Measurements from ENCODE around the gene PPP1CA.

Gene PPP1CA

DNA sequence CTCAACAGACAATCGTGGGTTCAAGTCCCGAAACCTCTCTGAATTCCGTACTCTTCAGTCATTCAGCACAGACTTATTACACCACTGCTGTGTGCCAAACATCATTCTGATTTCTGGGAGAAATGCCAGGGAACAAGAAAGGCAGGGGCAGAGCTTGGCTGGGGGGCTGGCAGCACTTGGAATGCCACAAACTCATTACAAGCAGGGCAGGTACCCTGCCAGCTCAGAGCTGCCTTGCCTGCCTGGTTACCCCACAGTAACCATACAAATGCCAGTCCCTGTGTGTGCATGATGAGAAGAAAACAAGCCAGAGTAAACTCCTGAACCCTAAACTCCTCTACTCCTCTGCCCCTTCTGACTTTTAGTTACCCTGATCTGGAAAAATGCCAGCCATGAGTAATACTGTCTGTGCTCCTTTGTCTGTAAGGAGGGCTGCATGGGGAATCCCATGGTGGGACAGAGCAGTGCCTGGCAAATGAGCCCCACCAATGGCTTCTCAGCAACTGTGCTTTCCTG lies 16.7 kb downstream of the PPP1CA start:
- Histone ChIP-seq H3K9me3 (ENCODE audit: low read length) (no peaks in the 10 kb centered on the region), H3K27me3 (ENCODE audit: control insufficient read depth in 1 of 2, insufficient read depth in 2 of 2, low read length in 2 of 2) (no peaks in the 10 kb centered on the region), H3K4me3 (ENCODE audit: low read depth in 1 of 2, low read length in 2 of 2) (no peak overlapping the region), H3K36me3 (ENCODE audit: insufficient read depth, low read length) (no peaks in the 10 kb centered on the region), H3K27ac (ENCODE audit: low read depth, low read length) (no peak overlapping the region), H3K4me1 (ENCODE audit: insufficient read depth, low read length) (peaks cover 15% of the 10 kb centered on the region), H3K9ac (ENCODE audit: low read length) (no peak overlapping the region)

DNA sequence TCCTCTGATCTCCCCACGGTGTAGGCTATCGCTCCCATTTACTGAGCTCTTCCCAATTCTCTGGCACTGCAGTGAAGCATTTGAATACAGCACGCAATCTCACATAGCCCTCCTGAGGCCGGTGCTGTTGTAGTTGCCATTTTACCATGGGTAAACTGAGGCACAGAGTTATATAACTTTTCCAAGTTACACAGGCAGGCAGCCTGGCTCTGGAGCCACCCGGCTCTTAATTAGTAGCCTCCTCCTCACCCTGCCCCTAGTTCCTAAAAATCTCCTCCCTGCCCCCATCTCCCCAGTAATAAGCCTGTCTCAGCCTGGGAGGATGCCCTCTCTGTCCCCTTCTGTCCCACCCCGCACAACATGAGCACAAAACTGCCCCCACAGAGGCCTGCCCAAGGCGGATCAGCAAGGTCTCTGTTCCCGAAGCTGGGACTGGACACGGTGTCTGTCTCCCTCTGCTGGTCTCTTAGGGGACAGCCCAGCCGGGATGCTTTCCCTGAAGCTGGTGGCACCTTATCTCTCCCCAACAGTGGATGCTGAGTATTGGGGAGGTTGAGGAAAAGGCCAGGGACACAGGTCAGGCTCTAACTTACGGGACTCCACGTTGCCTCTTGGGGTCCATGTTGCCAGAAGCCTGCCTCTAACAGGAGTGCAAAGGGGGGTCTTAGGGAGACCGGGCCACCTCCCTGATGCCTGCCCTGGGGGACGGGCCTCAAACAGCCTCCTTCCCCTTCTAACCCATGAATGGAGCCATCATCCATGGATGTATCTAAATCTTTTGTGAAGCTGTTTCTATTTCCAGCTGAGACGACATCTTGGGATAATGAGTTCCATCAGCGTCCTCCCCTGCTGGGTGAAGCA lies 19.2 kb downstream of the PPP1CA start:
- no peak overlapping the region for H3K9ac ChIP-seq (ENCODE audit: low read length)
- H3K9me3 ChIP-seq (ENCODE audit: low read length), result no peaks in the 10 kb centered on the region

DNA sequence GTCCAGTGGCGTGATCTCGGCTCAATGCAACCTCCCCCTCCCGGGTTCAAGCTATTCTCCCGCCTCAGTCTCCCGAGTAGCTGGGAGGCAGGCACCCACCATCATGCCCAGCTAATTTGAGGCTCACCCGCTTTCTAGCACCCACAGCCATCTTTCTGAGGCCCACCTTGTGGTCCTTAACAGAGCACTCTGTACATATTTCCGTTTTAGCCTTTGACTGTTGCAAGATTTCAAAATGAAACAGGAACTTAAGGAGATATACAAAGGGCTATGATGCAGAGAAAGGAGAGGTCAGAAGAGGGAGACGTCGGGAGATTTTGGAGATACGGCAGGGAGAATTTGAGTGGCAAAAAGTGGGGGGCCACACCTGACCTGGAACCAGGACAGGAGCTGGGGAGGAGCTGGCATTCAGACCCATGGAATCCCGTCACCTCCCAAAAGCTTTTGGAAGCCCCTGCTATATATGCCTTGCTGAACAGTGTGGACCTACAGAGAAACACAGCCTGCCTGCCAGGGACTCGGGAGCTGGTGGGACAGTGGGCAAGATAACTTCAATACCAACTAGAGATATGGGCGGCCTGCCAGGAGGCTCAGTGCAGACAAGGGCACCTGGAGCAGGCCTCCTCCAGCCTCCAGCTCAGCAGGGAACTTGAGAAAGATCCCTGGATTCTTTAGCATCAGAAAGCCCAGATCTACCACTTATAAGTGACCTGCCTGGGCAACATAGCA lies 20.2 kb downstream of the PPP1CA start:
- no peaks in the 10 kb centered on the region for H3K36me3 ChIP-seq (ENCODE audit: insufficient read depth, low read length)
- no peaks in the 10 kb centered on the region for H3K9me3 ChIP-seq (ENCODE audit: low read length)
- no peak overlapping the region for H3K4me3 ChIP-seq (ENCODE audit: low read depth in 1 of 2, low read length in 2 of 2)
- H3K4me1 ChIP-seq (ENCODE audit: insufficient read depth, low read length), result peaks cover 15% of the 10 kb centered on the region
- no peaks in the 10 kb centered on the region for H3K27me3 ChIP-seq (ENCODE audit: control insufficient read depth in 1 of 2, insufficient read depth in 2 of 2, low read length in 2 of 2)
- H3K9ac ChIP-seq (ENCODE audit: low read length), result no peak overlapping the region
- H3K27ac ChIP-seq (ENCODE audit: low read depth, low read length), result no peak overlapping the region

More for the DNA sequence above, 19.2 kb downstream of the PPP1CA start:
- no peak overlapping the region for H3K27ac ChIP-seq (ENCODE audit: low read depth, low read length)
- H3K27me3 ChIP-seq (ENCODE audit: control insufficient read depth in 1 of 2, insufficient read depth in 2 of 2, low read length in 2 of 2), result no peaks in the 10 kb centered on the region
- peaks cover 15% of the 10 kb centered on the region for H3K4me1 ChIP-seq (ENCODE audit: insufficient read depth, low read length)
- H3K4me3 ChIP-seq (ENCODE audit: low read depth in 1 of 2, low read length in 2 of 2), result no peak overlapping the region
- H3K36me3 ChIP-seq (ENCODE audit: insufficient read depth, low read length), result no peaks in the 10 kb centered on the region

DNA sequence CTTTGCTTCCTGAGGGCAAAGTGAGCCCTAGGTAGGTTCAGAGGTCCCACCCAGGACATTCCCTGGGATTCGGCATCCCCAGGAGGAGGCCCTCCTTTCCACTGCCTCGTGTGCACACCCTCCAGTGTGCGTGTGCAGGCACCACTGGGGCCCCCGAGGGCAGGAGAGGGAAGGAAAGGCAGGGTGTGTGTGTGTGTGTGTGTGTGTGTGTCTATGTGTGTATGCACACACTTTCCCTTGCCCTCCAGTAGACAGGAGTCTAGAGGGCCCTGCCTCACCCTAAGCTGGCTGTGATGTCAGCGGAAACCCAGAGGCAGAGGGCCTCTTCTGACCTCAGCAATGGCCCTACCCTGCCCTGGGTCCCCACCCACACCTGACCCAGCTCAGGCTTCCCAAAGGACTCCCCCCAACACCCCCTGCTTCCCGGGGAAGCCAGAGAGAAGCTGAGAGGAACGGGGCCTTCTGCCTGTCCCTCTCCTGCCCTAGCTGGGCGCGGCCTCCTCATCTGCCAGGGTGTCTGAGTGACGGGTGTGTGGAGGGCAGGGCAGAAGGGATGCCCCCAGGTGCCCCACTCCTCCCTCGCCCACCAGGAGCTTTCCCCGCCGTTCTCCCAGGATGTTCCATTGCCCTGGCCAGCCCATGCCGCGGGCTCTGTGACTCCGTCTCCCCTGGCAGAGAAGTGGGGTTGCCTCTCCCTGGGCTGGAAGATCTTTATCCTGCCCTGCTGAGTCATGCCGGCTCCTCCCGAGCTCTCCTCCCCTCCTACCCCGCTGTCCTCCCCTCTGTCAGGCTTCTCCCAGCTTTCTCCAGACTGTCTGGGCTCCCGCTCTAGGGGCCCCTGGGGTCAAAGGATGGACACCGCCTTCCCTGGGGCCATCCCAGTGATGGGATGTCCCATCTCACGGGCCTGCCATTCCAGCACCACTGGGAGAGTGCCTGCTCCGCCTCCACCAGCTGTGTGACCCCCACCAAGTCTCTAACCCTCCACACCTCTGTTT lies 22.3 kb downstream of the PPP1CA start:
- Histone ChIP-seq H3K9me3 (ENCODE audit: low read length) (no peaks in the 10 kb centered on the region), H3K36me3 (ENCODE audit: insufficient read depth, low read length) (no peaks in the 10 kb centered on the region), H3K4me1 (ENCODE audit: insufficient read depth, low read length) (peaks cover 11% of the 10 kb centered on the region), H3K27me3 (ENCODE audit: control insufficient read depth in 1 of 2, insufficient read depth in 2 of 2, low read length in 2 of 2) (no peaks in the 10 kb centered on the region), H3K4me3 (ENCODE audit: low read depth in 1 of 2, low read length in 2 of 2) (no peak overlapping the region), H3K27ac (ENCODE audit: low read depth, low read length) (no peak overlapping the region), H3K9ac (ENCODE audit: low read length) (no peak overlapping the region)

DNA sequence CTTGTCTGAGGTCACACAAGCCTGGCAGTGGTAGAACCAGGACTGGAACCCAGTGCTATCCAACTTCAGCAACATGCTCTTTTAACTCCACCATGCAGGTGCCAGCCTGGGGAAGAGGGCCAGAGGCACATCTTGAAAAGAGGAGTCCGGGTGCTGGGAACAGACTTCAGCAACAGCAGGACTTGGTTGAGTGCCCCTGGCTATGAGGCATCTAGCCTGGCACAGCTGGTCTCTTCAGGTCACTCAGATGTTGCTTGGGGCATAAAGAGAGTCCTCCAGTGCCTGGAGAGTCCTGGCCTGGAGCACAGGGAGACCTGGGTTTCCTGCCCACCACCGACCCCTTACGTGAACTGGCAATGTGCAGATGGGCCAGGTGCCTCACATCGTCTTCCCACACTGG lies 23.1 kb downstream of the PPP1CA start:
- Histone ChIP-seq H3K27me3 (ENCODE audit: control insufficient read depth in 1 of 2, insufficient read depth in 2 of 2, low read length in 2 of 2) (no peaks in the 10 kb centered on the region), H3K4me3 (ENCODE audit: low read depth in 1 of 2, low read length in 2 of 2) (no peak overlapping the region), H3K36me3 (ENCODE audit: insufficient read depth, low read length) (no peaks in the 10 kb centered on the region), H3K9ac (ENCODE audit: low read length) (no peak overlapping the region), H3K27ac (ENCODE audit: low read depth, low read length) (no peak overlapping the region), H3K4me1 (ENCODE audit: insufficient read depth, low read length) (peaks cover 19% of the 10 kb centered on the region), H3K9me3 (ENCODE audit: low read length) (no peaks in the 10 kb centered on the region)

DNA sequence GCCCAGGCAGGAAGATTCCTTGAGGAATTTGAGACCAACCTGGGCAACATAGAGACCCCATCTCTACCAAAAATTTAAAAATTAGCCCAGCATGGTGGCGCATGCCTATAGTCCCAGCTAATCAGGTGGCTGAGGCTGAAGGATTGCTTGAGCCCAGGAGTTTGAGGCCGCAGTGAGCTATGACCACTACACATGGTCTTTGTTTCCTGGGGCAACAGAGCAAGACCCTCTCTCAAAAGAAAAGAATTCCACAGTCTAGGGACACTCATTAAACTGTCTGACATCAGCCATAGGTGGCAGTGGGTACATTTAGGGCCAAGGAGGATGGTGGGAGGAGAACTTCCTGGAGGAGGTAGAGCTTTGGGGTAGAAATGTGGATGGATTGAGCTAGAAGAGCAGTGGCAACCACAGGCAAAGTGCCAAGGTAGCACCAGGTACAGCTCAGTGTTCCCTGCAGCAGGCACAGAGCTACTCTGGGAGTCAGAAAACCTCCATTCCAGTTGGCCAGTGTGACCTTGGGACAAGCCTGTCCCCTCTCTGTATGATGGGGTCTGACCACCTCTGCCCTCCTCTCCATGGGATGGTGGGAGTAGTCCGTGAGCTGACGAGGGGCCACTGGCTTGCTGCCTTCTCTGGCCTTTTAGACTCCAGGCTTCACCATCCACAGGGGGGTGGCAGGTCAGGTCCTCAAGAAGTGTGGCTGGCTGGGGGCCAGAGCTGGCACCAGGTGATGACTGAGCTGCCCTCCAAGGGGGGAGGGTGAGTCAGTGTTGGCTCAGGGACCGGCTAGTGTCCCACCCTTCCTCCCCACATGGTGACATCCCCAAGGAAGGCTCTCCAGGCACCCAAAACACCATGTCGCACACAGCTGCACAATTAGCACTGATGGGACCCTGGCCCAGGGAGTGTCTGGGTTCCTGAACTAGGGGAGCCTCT lies 24.5 kb downstream of the PPP1CA start:
- Histone ChIP-seq H3K9me3 (ENCODE audit: low read length) (no peaks in the 10 kb centered on the region), H3K9ac (ENCODE audit: low read length) (no peak overlapping the region), H3K27me3 (ENCODE audit: control insufficient read depth in 1 of 2, insufficient read depth in 2 of 2, low read length in 2 of 2) (no peaks in the 10 kb centered on the region), H3K36me3 (ENCODE audit: insufficient read depth, low read length) (no peaks in the 10 kb centered on the region), H3K4me1 (ENCODE audit: insufficient read depth, low read length) (peaks cover 17% of the 10 kb centered on the region), H3K4me3 (ENCODE audit: low read depth in 1 of 2, low read length in 2 of 2) (no peak overlapping the region), H3K27ac (ENCODE audit: low read depth, low read length) (no peak overlapping the region)

DNA sequence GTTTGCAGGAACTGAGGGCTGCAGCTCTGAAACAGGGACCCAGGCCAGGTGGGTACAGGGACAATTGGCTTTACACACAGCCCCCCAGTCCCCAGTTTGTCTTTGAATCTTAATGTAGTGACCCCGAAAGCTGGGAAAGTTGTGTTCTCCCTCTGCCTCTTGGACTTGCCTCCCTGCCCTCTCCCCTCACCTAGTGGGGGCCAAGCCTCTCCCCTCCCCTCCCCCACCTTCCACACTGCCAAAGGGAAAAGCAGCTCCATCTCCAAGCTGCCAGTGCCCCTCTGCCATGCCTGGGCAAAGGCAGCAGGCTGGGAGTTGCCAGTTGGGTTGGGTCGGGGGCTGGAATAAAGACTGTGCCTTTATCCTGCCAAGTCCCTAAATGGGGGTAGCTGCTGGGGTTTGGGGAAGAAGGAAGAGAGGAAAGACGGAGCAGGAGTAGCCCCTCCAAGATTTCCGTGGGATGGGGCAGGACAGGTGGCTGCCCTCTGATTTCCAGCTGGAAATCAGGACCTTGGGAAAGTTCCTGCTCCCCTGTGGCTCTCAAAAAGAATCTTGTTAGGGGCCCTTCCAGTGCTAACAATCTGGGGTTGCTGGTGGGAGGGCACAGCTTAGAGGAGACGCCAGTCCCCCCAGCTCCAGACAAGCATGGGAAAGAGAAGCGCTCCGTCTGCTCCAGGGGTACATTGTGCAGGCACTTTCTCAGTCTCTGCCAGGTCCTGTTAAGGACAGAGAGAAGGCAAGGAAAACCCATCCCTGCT lies 25.4 kb downstream of the PPP1CA start:
- H3K4me1 ChIP-seq (ENCODE audit: insufficient read depth, low read length), result peaks cover 24% of the 10 kb centered on the region
- H3K9ac ChIP-seq (ENCODE audit: low read length), result no peak overlapping the region
- H3K36me3 ChIP-seq (ENCODE audit: insufficient read depth, low read length), result no peaks in the 10 kb centered on the region
- no peak overlapping the region for H3K4me3 ChIP-seq (ENCODE audit: low read depth in 1 of 2, low read length in 2 of 2)
- no peak overlapping the region for H3K27ac ChIP-seq (ENCODE audit: low read depth, low read length)
- no peaks in the 10 kb centered on the region for H3K9me3 ChIP-seq (ENCODE audit: low read length)
- H3K27me3 ChIP-seq (ENCODE audit: control insufficient read depth in 1 of 2, insufficient read depth in 2 of 2, low read length in 2 of 2), result no peaks in the 10 kb centered on the region

DNA sequence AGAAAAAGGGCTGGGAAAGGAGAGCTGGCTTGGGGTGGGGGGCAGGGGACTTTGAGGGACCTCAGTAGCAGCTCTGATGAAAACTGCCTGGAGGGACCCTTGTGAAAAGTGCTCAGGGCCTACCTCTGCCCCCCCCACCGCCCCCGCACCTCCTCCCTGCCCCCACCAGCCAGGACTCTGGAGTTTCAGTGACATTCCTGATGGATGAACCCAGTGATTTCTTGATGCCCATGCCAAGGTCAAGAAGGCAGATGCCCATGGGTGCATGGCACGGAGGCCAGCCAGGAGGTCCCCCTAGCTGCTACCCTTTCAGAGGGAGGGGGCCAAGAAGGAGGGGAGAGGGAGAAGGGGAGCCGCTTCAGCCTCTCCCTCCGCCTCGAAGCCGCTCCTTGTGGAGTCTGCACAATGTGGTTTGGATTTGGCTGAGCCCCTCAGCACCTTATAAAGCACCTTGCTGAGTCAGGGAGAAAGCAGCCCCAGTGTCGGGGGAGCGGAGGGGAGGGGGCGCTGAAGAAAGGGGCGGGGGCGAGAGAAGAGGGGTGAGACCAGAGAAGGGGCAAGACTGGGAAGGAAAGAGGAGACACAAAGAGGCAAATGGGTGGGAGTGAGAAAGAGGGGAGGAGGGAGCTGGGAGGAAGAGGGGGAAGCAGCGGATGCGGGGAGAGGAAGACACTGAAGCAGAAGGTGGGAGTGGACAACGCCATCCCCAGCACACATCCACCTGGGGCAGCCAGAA lies 26.2 kb downstream of the PPP1CA start:
- no peaks in the 10 kb centered on the region for H3K36me3 ChIP-seq (ENCODE audit: insufficient read depth, low read length)
- H3K27me3 ChIP-seq (ENCODE audit: control insufficient read depth in 1 of 2, insufficient read depth in 2 of 2, low read length in 2 of 2), result no peaks in the 10 kb centered on the region
- no peaks in the 10 kb centered on the region for H3K9me3 ChIP-seq (ENCODE audit: low read length)
- no peak overlapping the region for H3K4me3 ChIP-seq (ENCODE audit: low read depth in 1 of 2, low read length in 2 of 2)
- H3K9ac ChIP-seq (ENCODE audit: low read length), result no peak overlapping the region
- no peak overlapping the region for H3K27ac ChIP-seq (ENCODE audit: low read depth, low read length)
- peaks cover 31% of the 10 kb centered on the region for H3K4me1 ChIP-seq (ENCODE audit: insufficient read depth, low read length)

DNA sequence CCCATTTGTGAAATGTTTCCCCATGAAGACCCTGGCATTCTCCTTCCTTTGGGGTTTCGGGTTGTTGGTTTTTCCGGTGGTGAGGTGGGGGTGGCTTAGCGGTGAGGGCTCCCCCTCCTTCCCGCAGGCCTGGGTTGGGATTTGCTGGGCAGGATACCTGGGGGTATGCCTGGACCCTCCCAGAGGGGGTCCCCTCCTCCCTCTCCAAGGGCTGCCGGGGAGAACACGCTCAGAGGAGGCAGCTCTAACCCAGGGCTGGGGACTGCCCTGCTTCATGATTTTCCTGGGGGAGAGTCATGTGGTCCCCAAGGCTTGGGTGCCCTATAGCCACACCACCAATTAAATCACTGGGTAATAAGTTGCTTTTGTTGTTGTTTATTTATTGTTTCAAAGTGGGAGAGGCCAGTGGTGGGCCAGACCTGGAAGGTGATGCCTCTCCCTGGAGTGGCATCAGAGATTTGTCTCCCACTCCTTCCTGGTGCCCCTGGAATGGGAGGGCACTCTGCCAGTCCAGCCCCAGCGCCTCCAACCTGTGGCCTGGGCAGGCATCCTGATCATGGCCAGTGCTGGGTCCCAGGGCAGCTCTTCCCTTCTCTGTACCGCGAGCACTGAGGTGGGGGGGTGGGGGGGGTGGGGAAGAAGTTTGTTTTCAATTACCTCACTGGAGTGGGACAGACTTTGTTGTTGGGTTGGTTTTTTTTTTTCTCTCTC lies 26.9 kb downstream of the PPP1CA start:
- Histone ChIP-seq H3K4me1 (ENCODE audit: insufficient read depth, low read length) (peaks cover 38% of the 10 kb centered on the region), H3K27ac (ENCODE audit: low read depth, low read length) (peak overlapping the region; percentile 55), H3K9me3 (ENCODE audit: low read length) (no peaks in the 10 kb centered on the region), H3K4me3 (ENCODE audit: low read depth in 1 of 2, low read length in 2 of 2) (peak overlapping the region in 1 of 2 donors; percentile 50), H3K27me3 (ENCODE audit: control insufficient read depth in 1 of 2, insufficient read depth in 2 of 2, low read length in 2 of 2) (no peaks in the 10 kb centered on the region), H3K36me3 (ENCODE audit: insufficient read depth, low read length) (no peaks in the 10 kb centered on the region), H3K9ac (ENCODE audit: low read length) (no peak overlapping the region)

All from muscle layer of colon (tissue), 2 donors.